DMS114 treated with DMSO at 0.1 percent for 48 hours (cell line): ENCODE results near the gene PRCD.

Experiments
- DNase-seq: peaks from one replicate; lab custom pipeline; 2025; ENCODE audit not compliant: unreplicated experiment; lab: John Stamatoyannopoulos, UW

Gene PRCD

GRCh38 chr17:76538281-76538931 is 1.4 kb upstream of the PRCD start:
- DNase-seq, result no peak

DNA sequence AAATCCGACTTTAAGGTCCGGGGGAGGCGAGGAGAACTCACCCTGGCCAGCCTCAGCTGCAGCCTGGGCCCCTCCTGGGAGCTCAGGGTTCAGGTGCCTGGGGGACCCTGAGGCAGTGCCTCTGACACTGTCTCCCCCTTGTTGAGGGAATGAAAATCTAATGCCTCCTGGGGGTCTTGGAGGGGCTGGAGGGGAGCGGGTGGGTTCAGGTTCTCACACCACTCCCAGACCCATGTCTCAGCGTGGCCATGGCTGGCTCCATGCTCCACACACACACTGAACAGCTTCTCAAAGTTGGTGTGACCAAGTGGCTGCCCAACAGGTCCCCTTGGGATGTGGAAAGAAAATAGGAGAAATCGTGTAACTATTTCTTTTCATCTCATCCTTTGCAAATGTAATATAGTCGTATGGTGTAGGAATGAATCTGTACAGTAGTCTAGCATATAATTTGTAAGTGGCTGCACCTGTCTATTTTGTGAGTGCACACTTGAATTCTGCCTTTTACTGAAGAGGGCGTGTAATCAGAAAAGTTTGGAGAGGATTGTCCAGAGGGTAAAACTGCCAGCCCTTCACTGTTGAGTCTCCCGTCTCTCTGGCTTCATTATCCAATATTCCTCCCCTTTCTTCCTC is 788 bp upstream of the PRCD start:
- no peak for DNase-seq

GRCh38 chr17:76540381-76541300 is 797 bp downstream of the PRCD start:
- DNase-seq, result peak; percentile 36

DNA sequence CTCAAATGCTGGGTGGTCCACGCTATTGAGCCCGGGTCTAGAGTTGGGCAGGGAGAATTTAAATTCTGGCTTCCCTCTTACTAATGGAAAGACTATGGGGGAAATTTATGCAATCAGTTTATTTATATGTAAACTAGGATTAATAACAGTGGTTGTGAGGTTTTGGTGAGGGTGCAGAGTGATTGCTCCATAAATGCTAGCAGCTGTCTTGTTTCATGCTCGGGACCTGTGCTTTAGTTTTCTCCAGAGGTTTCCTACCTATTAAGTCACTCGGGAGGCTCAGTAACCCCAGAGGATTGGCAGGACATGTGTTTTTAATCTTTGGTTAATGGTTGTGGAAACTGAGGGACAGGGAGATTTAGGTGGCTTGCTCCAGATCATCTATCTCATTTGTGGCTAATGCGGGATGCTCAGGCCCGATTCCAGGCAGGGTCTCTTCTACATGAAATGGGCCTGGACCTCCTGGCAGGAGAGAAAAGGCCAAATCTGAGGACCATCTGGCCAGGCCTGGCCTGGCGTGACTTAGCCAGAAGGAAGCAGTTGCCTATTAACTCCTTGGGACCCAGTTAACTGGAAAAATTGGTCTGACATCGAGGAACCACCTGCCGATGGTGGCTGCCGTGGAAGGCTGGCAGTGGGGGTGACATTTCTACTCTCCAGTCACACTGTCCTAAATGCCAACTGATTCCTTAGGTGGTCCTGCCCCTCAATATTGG is 2.1 kb downstream of the PRCD start:
- DNase-seq, result no peak

GRCh38 chr17:76542566-76542971 is 2.7 kb downstream of the PRCD start:
- no peak for DNase-seq

DNA sequence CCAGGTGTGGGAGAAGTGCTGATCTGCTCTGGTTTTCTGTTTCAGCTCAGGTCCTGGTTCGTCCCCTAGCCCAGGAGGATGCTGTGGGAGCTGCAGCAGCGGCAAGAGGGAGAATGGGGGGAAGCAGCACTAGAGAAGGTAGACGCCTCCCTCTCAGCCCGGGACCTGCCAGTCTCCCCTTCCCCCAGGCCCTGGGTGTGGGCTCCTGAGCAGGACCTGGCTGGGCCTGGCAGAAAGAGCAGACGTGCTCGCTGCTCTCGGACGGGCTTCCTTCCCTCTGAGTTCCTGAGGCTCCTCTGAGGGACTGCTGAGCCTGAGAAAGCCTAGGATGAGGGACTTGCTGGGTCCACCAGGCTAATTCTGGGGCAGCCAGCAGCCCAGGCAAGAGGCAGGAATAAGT is 3.1 kb downstream of the PRCD start:
- no peak for DNase-seq

- no peak for DNase-seq
These were observed 3.6 kb downstream of the PRCD start for GRCh38 chr17:76543482-76543825.

DNA sequence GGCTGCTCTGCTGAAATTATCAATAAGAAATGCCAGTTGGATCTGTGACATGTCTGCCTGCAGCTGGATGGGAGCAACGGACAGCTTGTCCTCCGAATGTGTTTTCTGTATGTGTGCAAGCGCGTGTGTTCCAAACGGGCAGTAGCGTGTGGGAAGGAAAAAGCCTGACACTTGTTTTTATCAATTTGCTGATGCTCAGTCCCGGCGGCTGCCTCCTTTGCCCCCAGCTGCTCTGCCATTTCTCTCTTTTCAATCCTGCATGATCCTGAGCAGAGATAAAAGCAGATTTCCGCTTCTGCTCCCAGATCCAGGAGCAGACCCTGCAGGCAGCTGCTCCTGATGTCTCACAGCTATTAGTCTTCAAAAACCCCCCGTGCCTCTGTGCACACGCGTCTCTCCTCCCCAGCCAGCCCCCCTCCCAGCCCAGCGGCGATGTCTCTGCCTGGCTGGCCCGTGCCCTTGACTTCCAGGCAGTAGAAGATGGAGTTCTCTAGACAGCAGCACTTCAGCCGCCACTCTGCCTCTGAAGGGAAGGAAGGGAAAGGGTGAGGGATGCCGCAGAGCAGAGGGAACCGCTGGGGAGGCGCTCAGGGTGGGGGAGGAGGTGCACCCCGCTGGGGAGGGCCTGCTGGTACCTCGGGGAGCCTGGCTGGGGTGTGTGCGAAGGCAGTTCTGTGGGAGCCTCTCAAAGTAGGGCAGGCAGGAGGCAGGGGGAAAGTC is 4.1 kb downstream of the PRCD start:
- no peak for DNase-seq

DNA sequence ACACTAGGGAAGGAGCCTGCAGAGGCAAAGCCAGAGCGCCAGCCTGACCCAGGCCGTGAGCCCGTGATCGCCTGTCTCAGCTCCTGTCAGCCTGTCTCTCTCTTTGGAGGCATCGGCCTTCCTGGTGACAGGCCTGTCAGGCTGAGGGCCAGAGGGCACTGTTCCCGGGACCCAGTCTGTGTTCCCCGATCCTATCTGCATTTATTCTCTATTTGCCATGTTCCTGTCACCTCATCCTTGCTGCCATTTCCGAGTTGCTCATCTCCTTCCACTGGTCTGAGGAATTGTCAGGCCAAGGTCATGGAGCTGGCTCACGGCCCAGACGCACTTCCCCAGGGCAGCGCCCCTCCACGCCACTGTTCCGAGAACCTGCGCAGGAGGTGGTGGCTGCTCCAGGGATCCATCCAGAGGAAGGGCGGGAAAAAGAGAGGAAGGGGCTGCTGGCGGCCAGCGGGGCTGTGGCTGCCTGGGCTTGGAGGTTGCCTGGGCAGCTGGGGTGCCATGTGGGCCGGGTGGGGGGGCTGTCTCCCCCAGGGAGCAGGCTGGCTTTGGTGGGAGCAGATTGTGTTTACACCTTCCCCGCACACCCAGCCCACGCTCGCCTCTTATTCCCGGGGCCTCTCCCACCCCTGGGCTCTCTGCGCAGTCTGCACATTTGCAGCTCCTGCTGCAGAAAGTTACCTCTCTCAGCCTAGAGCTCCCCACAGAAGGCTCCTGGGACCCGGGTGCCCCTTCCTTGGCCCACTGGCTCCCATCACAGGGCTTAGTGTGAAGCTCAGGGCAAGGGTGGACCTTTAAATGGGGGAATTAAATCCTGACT is 4.9 kb downstream of the PRCD start:
- no peak for DNase-seq

DNA sequence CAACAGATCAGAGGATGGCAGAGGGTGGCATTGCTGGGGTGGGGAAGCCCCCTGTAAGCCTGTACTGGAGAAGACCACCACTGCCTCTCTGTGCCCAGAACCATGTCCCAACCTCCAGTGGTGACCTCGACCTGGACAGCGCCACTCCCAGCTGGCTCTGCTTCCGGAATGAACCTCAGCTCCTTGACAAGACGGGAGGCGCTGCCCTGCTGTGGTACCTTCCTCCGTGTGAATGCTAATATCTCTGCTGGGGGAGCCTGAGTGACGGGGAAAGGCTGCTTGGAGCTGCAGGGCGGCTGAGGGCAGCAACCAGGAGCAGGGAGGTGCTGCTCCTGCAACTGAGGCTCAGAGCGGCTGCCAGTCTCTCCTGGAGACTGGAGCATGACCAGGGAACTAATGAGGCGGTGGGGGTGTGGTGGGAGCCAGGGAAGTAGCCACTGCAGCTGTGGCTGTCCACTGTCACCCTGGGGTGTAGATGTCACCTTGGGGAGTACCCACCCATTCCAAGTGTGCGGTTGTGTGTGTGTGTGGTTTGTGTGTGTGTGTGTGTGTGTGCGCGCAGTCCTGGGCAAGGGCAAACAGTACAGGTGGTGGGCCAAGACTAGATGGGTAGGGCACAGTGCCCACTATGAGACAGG is 6.2 kb downstream of the PRCD start:
- DNase-seq, result no peak

GRCh38 chr17:76546556-76547182 is 6.8 kb downstream of the PRCD start:
- no peak for DNase-seq

DNA sequence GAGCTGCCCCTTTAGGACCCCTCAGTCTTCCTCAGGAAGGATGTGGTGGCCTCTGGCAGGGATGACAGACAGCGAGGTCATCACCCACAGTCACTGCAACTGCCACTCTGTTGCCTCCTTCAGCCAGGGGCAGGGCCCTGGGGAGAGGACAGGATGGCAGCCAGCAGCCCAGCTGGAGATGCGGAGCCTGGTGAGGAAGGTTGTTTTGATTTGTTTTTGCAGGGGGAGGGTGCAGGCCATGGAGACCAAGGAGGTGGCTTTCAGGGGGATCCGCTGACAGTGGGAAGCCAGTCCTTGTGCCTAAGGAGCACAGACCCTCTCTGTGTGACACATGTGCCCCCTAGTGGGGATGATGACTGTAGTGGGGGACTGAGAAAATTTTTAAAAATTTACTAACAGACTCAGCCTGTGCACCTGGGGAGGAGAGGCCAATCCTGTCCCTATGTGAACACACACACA is 7.4 kb downstream of the PRCD start:
- DNase-seq, result peak; percentile 28

DNA sequence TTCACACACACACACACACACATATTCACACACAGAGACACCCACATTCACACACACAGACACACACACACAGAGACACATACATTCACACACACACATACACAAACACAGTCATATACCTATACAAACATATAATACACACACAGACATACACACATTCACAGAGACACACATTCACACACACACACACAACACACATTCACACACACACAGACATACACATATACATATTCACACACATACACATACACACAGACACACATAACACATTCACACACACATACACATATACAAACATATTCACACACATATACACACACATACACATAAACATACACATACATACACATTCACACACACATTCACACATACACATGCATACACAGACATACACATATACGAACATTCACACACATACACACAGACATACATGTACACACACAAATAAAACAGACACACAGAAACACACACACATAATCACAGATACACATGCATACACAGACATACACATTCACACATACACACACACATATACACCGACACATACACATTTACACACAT is 7.9 kb downstream of the PRCD start:
- no peak for DNase-seq

DNA sequence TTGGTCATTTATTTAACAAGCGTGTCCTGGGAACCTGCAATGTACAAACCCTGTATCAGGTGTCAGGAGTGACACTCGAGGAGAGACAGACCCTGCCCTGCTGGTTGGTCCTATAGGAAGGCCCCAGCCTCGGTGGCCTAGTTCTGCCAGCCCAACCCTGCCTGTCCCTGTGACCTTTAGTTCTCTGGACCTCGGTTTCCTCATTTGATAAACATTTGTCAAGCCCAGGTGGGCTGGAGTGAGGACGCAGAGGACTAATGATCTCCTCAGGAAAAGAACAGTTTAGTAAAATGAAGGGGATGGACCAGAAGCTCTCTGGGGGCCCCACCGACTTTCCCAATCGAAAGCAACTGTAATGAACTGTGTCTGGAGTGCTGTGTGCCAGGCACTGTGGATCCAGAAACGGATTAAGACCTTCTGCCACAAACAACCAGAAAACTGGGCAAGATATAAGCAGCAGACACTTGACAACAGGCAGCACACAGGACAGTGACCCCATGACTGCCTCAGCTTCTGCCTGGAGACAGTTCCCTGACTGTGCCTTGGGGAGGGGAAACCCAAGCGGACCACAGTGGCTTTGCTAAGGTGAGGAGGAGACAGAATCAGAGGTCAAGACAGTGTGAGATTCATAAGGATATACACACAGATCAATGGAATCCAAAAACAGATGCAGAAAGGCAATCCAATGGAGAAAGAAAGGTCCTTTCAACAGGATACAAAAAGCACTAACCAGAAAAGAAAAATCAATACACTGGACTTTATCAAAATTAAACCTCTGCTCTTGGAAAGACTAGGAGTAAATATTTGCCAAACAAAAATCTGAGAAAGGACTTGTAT is 8.8 kb downstream of the PRCD start:
- no peak for DNase-seq

DNA sequence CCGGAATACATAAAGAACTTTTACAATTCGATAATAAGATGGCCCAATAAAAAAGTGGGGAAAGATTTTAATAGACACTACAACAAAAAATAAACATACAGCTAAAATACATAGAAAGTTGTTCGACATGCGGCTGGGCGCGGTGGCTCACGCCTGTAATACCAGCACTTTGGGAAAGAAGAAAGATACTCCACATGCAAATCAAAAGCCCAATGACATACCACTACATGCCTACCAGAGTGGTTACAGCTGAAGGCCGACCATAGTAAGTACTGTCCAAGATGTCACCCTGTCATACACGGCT is 9.3 kb downstream of the PRCD start:
- DNase-seq, result no peak

- no peak for DNase-seq
These were observed 9.7 kb downstream of the PRCD start for GRCh38 chr17:76549539-76549938.

DNA sequence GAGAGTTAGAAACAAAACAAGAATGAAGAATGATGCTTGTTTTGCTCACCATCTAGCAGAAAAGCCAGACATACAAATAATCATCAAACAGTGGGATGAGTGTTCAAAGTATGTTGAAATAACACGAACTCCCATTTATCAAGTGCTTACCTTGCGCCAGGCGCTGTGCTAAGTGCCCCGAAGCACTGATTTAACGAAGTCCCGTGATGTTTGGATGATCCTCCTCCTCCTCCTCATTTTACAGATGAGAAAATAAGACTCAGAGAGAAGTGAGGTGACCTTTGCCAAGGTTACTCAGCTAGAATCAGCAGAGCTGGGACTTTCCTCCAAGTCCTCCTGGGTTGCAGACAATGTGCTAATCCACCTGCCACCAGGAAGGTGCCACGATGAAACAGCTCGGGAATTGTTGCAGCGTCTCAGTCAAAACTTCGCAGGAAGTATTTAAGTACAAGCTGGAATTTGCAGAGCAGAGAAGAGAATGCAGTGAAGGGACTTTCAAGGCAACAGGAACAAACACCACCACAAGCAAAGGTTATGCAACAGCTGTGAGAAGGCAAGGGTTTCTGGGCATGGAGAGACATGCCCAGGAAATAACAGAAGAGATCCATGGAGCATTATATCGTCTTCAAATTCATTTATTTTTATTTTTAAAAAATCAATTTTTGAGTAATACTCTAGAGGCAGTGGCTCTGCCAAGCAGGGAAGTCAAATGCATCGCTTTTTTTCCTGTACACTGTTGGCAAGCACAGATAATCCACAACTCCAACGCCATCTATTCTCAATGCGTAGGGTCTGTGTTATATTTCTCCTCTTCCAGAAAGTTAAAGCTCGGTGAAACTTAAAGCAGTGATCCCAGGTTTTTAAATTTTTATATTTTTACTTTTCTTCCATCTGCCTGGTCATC is 11.1 kb downstream of the PRCD start:
- DNase-seq, result no peak
